Osteocyte (in vitro differentiated cells): ENCODE results near the gene HDAC6. TPM values are rescaled to one million over a fixed set of nuclear protein-coding genes. Genes with fewer than 3 reads are reported as not detected.

ENCODE experiments used
- DNase-seq: peaks from one replicate; pipeline ENCODE4 v3.0.0; 2021; ENCODE audit warnings: mixed read lengths; ENCODE audit not compliant: unreplicated experiment; ENCODE audit errors: extremely low spot score
- H3K27ac Mint-ChIP-seq: one replicate; pipeline ENCODE4 v1.8.0; 2021; ENCODE audit warnings: mild to moderate bottlenecking, mixed read lengths; ENCODE audit not compliant: unreplicated experiment
- H3K27me3 Mint-ChIP-seq: one replicate; pipeline ENCODE4 v1.8.0; 2021; ENCODE audit warnings: mixed read lengths; ENCODE audit not compliant: unreplicated experiment
- H3K36me3 Mint-ChIP-seq: one replicate; pipeline ENCODE4 v1.8.0; 2021; ENCODE audit warnings: mixed read lengths; ENCODE audit not compliant: unreplicated experiment
- H3K4me1 Mint-ChIP-seq: one replicate; pipeline ENCODE4 v1.8.0; 2021; ENCODE audit warnings: mixed read lengths; ENCODE audit not compliant: unreplicated experiment
- H3K4me3 Mint-ChIP-seq: one replicate; pipeline ENCODE4 v1.8.0; 2021; ENCODE audit warnings: mild to moderate bottlenecking, moderate library complexity, mixed read lengths; ENCODE audit not compliant: unreplicated experiment
- H3K9me3 Mint-ChIP-seq: one replicate; pipeline ENCODE4 v1.8.0; 2021; ENCODE audit warnings: mixed read lengths; ENCODE audit not compliant: unreplicated experiment
- total RNA-seq: library from RNA; stranded (reverse); gene quantifications from 2 replicates; pipeline ENCODE4 v1.2.1, GENCODE V29; 2021
- TF ChIP-seq, protein P1 (sequence below): fragments of 200-600 bp; sonication (generic); IDR thresholded peaks from 2 replicates; pipeline ENCODE4 v1.5.0; 2021; ENCODE audit warnings: antibody characterized with exemption, mild to moderate bottlenecking, moderate library complexity

The HDAC6 gene
- total RNA-seq, 1 donor from 2014 or later: 124 TPM

DNA sequence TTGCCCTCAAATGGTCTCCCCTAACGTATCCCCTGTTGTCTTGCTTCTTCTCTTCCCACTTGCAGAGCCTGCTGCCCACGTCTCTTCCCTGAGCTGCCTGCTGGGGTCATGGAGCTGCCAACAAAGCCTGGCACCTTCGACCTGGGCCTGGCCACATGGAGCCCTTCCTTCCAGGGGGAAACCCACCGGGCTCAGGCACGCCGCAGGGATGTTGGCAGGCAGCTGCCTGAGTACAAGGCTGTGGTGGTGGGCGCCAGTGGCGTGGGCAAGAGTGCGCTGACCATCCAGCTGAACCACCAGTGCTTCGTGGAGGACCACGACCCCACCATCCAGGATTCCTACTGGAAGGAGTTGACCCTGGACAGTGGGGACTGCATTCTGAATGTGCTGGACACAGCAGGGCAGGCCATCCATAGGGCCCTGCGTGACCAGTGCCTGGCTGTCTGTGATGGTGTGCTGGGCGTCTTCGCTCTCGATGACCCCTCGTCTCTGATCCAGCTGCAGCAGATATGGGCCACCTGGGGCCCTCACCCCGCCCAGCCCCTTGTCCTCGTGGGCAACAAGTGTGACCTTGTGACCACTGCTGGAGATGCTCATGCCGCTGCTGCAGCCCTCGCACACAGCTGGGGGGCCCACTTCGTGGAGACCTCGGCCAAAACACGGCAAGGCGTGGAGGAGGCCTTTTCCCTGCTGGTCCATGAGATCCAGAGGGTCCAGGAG, 27.3 kb downstream of the HDAC6 start:
- Mint-ChIP-seq H3K27me3 (peaks cover 19% of the 10 kb centered on the region), H3K4me1 (no peaks in the 10 kb centered on the region), H3K27ac (no peak overlapping the region), H3K9me3 (no peaks in the 10 kb centered on the region), H3K4me3 (no peak overlapping the region), H3K36me3 (peaks cover 12% of the 10 kb centered on the region)
- no peak for DNase-seq
- TF ChIP-seq, protein P1, sequence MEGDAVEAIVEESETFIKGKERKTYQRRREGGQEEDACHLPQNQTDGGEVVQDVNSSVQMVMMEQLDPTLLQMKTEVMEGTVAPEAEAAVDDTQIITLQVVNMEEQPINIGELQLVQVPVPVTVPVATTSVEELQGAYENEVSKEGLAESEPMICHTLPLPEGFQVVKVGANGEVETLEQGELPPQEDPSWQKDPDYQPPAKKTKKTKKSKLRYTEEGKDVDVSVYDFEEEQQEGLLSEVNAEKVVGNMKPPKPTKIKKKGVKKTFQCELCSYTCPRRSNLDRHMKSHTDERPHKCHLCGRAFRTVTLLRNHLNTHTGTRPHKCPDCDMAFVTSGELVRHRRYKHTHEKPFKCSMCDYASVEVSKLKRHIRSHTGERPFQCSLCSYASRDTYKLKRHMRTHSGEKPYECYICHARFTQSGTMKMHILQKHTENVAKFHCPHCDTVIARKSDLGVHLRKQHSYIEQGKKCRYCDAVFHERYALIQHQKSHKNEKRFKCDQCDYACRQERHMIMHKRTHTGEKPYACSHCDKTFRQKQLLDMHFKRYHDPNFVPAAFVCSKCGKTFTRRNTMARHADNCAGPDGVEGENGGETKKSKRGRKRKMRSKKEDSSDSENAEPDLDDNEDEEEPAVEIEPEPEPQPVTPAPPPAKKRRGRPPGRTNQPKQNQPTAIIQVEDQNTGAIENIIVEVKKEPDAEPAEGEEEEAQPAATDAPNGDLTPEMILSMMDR: no peak

- no peak overlapping the region for H3K4me3 Mint-ChIP-seq
- no peak overlapping the region for H3K27ac Mint-ChIP-seq
- H3K36me3 Mint-ChIP-seq: peaks cover 5% of the 10 kb centered on the region
- peaks cover 33% of the 10 kb centered on the region for H3K27me3 Mint-ChIP-seq
- DNase-seq: no peak
- peaks cover 5% of the 10 kb centered on the region for H3K4me1 Mint-ChIP-seq
- peaks cover 1% of the 10 kb centered on the region for H3K9me3 Mint-ChIP-seq
- TF ChIP-seq, protein P1: no peak
These were observed 29.5 kb downstream of the HDAC6 start for GRCh38 chrX:48831136-48831908.

DNA sequence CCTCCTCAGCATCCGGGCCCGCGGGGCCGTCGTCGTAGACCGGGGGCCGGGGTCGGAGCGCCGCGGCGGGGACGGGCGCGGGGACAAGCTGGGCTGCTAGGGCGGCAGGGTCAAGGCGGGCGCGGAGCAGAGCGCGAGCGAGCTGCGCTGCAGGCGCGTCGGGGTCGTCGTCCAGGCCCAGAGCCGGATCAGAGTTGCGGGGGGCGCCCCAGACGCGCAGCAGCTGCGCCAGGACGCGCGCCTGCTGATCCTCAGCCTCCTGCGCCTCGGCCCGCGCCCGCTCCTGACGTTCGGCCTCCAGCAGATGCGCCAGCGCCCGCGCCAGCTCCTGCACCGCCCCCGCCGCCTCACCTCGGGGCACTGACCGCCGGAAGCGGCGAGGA, 30.0 kb downstream of the HDAC6 start:
- no peak overlapping the region for H3K27ac Mint-ChIP-seq
- no peak overlapping the region for H3K4me3 Mint-ChIP-seq
- peaks cover 7% of the 10 kb centered on the region for H3K36me3 Mint-ChIP-seq
- H3K4me1 Mint-ChIP-seq: peaks cover 5% of the 10 kb centered on the region
- peaks cover 36% of the 10 kb centered on the region for H3K27me3 Mint-ChIP-seq
- peaks cover 4% of the 10 kb centered on the region for H3K9me3 Mint-ChIP-seq
- DNase-seq: no peak
- TF ChIP-seq, protein P1: no peak

- peaks cover 38% of the 10 kb centered on the region for H3K27me3 Mint-ChIP-seq
- DNase-seq: no peak
- H3K36me3 Mint-ChIP-seq: peaks cover 2% of the 10 kb centered on the region
- TF ChIP-seq, protein P1: no peak
- H3K27ac Mint-ChIP-seq: no peak overlapping the region
- peaks cover 4% of the 10 kb centered on the region for H3K9me3 Mint-ChIP-seq
- H3K4me1 Mint-ChIP-seq: peaks cover 5% of the 10 kb centered on the region
- H3K4me3 Mint-ChIP-seq: no peak overlapping the region
These were observed 31.8 kb downstream of the HDAC6 start for GRCh38 chrX:48833542-48834138.

GRCh38 chrX:48834383-48834709, 32.5 kb downstream of the HDAC6 start:
- Mint-ChIP-seq H3K27ac (no peak overlapping the region), H3K36me3 (peaks cover 2% of the 10 kb centered on the region), H3K4me3 (peak overlapping the region; percentile 74), H3K27me3 (peaks cover 40% of the 10 kb centered on the region), H3K9me3 (peaks cover 4% of the 10 kb centered on the region), H3K4me1 (peaks cover 5% of the 10 kb centered on the region)
- DNase-seq: no peak
- TF ChIP-seq, protein P1: no peak
